ENCODE results near the gene MSI2.

- TF ChIP-seq EZH2phosphoT487 (IDR thresholded peaks at IDR 0.05; ENCODE audit: borderline replicate concordance) (no peak), CTCF (conservative IDR thresholded peaks at IDR 0.05; ENCODE audit: low read length) (no peak)
Measured at GRCh38 chr17:57404795-57405490, 148.6 kb downstream of the MSI2 start.
